HG02571 (cell line): ENCODE data around the gene AHSP.
"Not testable (repeated sequence)": the region's sequence is repeated elsewhere in the genome, so short reads cannot be mapped to it uniquely, and the experiment has no call there.

Experiments
- ATAC-seq: cut with Tn5 transposase; IDR thresholded peaks from one replicate; pipeline ENCODE4 v1.9.1; 2021; ENCODE audit warnings: mild to moderate bottlenecking, moderate library complexity; ENCODE audit not compliant: unreplicated experiment

The AHSP gene

DNA sequence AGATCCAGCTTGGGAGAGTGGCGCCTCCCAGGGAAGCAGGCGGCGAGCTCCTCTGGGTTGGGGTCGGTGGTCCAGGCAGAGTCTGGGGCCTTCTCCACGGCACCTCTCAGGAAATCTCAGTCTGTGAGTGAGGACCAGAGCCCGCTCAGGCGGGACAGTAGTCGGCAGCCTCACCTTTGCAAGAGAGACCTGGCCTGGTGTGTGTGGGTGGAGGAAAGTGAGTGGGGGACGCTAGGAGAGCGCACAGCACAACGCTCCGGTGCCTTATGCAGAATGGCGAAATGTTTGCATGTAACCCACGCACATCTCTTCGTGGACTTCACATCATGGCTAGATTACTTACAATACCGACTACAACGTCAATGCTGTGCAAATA is 2.2 kb downstream of the AHSP start:
- ATAC-seq = no peak

DNA sequence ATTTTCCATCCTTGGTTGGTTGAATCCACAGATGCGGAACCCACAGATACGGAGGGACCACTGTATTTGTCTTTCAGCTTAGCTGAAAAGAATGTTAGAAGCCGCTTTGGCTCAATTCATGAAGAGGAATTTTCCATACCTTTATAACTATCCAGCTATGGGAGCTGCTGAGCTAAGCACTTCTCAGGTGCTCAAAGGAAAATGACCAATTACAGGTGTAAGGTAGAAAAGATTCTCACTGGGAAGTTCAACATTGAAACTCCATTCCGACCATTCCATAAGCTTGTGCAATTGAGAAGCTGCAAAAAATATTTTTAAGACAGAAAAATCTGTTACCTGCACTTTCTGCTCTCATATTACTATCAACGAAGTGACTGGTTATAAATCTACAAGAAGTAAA is 2.7 kb downstream of the AHSP start:
- ATAC-seq = no peak

DNA sequence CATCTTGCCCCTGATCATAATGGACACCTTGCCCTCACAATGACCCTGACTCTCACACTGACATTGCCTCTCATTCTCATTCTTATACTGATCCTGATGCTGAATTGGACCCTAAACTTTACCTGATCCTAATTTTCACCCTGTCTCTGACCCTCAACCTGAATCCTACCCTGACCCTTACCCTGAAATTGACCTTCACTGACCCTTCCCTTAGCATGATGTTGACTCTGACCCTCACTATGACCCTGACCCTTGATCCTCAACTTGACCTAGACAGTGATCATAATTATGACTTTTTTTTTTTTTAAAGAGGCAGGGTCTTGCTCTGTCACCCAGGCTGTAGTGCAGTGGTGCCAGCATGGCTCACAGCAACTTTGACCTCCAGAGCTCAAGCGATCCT is 3.4 kb downstream of the AHSP start:
- no peak for ATAC-seq

DNA sequence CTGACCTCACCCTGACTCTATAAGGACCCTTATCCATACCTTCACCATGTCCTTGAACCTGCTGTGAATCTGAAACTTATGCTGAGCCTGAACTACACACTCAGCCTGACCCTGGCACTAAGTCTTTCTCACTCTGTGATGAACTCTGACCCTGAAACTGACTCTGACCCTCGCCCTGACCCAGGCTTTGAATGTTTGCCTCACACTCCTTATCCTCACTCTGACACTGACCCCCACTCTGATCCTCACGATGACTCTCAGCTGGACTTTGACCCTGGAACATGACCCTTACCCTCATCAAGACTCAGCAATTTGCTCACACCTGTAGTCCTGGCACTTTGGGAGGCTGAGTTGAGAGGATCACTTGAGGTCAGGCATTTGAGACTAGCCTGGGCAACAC is 4.4 kb downstream of the AHSP start:
- no peak for ATAC-seq

DNA sequence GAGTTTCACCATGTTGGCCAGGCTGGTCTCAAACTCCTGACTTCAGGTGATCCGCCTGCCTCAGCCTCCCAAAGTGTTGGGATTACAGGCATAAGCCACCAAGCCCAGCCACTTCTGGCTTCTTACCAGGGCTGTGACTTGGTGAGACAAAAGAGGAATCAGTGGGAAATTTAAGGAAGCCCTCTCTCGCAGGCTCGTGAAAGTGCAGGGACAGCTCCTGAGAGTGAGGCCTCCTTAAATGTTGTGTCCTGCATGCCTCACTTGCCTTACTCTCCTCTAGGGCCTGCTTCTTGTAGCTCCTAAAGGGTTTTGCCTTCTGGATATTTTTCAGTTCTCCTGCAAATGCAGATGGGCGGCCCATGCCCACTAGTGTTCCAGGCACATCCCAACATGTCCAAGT is 5.2 kb downstream of the AHSP start:
- no peak for ATAC-seq

DNA sequence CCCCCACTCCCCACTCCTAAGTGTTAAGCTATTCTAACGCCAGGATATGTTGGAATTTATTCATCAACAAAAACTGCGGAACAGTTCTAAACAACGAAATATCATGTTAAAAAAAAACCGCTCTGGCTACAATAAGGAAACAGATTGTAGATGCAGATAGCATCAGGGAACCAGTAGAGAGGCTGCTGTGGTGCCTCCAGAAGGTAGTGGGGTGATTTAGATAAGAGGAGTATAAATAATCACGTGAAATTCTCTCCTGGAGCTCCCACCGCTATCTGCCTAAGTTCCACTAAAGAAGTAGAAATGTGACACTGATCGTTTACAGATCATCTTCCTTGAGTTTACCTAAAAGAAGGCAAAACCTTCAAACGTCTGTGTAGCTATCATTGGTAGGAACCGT is 8.0 kb downstream of the AHSP start:
- ATAC-seq = no peak

DNA sequence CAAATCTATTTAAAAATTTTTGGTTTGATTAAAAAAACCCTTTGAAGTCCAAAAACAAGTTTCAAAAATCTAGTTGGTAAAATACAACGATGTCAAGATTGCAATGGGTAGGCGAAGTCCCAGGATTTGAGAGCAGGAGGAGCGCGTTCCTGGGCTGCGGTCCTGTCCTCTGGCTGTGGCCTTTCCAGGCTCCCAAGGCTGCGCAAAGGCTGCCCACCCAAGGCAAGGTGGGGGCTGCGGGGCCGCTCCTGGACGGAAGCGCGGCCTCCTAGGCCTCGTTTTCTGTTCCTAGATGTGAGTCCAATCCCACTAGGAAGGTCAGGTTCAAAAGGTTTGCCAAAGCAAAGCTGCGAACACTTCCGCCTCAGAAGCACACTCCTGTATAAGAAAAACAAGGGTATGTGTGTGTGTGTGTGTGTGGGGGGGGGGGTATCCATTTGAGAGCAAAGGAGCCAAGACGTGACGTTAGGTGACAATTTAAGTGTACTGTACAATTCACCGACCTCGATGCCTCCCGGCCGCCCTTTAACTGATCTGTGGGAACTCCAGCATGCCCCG is 9.2 kb downstream of the AHSP start:
- no peak for ATAC-seq

DNA sequence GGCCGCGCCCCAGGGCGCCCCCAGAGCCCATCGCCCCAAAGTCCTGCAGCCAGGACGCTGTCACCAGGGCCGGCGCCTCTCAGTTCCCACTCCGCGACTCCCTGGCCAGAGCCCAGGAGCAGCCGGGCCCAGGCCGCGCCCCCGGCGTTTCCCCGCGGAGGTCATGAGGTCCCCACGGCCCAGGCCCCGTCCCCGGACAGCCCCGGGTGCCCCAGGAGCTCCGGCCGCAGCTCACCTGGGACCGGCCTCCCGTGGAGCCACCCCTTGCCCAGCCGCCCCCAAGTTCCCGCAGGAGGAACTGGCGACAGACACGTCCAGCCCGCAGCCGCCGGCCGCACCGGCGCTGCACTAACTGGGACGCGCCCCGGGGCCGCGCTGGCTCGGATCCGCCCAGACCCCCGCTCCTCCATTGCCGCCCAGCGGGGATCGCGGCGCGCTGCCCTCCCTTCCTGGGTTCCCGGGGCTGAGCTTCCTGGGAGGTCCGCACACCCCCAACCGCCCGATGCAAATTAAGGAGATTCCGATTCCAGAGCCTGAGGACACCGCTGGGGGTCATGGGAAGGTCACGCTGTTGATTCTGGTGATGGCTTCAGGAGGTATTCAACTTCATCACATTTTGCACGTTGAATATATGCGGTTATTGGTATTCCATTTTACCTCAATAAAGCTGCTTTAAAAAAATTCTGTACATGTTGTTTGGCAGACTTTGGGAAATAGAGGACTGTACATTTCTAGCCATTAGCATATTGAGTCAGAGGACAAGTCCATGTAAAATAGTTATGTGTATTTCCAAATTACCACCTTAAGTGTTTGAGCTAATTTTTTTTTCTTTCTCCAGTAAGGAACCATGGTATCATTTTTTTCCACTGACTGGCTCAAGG is 9.9 kb downstream of the AHSP start:
- no peak for ATAC-seq

DNA sequence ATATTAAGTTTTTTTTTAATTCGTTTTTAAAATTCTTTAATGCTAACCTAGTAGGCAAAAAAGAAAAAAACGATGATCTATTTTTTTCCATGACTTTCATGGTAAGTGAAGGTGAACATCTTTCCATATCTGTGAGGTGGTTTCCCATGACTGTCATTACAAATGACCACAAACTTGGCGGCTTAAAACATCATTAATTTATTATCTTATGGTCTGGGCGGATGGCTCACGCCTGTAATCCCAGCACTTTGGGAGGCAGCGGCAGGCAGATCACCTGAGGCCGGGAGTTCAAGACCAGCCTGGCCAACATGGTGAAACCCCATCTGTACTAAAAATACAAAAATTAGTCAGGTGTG is 10.5 kb downstream of the AHSP start:
- ATAC-seq = not testable (repeated sequence)

DNA sequence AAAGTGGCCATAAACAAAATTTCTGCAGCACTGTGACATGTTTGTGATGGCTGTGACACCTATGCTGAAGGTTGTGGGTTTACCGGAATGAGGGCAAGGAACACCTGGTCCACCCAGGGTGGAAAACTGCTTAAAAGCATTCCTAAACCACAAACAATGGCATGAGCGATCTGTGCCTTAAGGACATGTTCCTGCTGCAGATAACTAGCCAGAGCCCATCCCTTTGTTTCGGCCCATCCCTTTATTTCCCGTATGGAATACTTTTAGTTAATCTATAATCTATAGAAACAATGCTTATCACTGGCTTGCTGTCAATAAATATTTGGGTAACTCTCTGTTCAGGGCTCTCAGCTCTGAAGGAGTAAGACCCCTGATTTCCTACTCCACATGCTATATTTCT is 12.1 kb downstream of the AHSP start:
- not testable (repeated sequence) for ATAC-seq

DNA sequence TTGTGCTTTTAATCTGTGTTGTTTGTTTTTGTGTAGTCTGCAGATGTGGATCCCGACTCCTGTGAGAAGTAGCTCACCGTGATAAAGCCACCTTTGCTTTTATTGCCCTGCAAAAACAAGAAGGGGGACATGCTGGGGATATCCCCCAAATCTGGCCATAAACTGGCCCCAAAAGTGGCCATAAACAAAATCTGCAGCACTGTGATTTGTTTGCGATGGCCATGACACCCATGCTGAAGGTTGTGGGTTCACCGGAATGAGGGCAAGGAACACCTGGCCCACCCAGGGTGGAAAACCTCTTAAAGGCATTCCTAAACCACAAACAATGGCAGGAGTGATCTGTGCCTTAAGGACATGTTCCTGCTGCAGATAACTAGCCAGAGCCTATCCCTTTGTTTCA is 15.1 kb downstream of the AHSP start:
- no peak for ATAC-seq

DNA sequence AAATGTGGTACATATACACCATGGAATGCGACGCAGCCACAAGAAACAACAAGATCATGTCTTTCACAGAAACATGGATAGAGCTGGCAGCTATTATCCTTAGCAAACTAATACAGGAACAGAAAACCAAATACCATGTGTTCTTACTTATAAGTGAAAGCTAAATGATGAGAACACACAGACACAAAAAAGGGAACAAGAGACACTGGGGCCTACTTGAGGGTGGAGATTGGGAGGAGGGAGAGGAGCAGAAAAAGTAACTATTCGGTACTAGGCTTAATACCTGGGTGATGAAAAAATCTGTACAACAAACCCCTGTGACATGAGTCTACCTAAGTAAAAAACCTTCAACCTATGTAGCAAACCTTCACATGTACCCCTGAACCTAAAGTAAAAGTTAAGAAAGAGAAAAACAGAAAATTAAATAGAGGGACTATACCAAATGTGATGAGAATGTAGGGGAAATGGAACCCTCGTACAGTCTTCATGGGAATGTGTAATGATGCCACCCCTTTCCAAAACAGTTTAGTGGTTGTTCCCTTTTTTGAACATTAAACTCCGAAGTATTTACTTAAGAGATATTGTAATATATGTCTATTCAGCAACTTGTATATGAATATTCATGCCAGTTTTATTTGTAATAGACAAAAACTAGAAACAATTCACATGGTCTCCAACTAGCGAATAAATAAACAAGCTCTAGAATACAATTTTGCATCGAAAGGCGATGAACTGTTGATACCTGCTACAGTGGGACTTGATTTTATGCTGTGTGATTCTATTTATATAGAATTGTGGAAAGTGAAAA is 33.9 kb downstream of the AHSP start:
- ATAC-seq = no peak

DNA sequence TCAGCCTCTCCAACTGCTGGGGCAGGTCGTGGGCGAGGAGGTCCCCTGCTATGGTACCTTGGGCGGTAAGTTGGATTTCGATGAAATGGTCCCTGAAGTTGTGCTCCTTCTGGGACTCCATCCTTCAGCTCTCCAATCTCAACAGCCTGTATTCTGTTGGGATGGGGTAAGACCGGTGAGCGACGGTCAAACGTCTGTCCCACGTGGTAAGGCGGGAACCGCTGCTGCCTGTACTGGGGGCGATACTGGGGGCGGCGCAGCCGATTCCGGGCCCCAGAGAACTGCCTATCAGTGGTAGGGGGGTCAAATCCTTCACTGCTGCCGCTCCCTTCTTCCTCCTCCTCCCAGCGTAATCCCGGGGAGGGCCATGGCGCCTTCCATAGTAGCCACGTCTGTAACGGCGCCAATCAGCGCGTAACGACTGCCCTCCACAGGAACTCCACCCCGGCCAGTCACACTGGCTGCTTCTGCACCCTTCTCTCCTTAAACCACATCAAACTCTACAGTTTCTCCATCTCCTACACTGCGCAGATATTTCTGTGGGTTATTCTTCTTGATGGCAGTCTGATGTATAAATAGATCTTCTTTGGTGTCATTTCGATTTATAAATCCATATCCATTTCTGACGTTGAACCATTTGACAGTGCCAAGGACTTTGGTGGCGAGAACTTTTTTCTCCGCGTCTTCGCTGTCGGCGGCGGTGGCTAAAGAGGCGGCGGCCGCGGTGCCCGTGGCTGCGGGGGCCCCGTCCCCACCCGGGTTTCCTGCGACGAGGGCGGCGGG is 41.1 kb downstream of the AHSP start:
- no peak for ATAC-seq

DNA sequence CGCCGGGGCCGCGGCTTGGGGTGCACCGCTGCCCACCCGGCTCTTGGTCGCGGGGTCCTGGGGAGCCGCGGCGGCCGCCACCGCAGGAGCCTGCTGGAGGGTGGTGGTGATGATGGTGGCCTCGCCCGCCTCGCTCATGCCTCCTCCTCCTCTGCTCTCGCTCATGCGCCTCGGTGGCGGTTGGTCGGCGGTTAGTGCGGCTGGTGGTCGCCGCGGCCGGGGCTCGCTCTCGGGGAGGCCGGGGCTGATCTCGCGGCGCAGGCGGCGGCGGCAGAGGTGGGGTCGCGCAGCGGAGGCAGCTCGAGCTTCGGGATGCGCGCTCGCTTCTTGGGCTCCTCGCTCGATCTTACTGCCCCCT is 41.6 kb downstream of the AHSP start:
- no peak for ATAC-seq

DNA sequence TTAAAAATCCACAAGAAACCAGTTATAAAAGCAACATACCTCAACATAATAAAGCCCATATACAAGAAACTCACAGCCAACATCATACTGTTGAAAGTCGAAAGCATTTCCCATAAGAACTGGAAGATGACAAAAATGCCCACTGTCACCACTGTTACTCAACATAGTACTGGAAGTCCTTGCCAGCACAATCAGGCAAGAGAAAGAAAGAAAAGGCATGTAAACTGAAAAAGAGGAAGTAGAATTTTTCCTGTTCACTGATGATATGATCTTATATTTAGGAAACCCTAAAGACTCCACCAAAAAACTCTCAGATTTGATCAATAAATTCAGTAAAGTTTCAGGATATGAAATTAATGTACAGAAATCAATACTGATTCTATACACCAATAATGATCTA is 45.1 kb downstream of the AHSP start:
- no peak for ATAC-seq

DNA sequence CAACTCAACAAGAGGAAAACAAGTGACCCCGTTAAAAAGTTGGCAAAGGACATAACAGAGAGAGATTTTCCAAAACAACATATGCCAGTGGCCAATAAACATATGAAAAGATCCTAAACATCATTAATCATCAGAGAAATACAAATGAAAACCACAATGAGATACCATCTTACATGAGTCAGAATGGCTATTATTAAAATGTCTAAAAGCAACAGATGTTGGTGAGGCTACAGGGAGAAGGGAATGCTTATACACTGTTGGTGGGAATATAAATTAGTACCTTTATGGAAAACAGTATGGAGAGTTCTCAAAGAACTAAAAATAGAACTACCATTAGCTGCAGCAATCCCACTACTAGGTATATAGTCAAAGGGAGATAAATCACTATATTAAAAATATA is 46.5 kb downstream of the AHSP start:
- not testable (repeated sequence) for ATAC-seq

DNA sequence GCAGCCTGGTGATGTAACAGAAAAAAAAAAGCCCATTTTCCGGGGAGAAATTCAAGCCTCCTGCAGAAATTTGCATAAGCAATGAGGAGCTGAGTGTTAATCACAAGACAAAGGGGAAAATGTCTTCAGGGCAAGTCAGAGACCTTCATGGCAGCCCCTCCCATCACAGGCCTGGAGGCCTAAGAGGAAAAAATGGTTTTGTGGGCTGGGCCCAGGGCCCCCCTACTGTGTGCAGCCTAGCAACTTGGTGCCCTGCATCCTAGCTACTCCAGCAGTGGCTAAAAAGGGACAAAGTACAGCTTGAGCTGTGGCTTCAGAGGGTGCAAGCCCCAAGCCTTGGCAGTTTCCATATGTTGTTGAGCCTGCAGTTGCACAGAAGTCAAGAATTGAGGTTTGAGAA is 49.7 kb downstream of the AHSP start:
- no peak for ATAC-seq
